ENCODE data around the gene RARS2.

DNA sequence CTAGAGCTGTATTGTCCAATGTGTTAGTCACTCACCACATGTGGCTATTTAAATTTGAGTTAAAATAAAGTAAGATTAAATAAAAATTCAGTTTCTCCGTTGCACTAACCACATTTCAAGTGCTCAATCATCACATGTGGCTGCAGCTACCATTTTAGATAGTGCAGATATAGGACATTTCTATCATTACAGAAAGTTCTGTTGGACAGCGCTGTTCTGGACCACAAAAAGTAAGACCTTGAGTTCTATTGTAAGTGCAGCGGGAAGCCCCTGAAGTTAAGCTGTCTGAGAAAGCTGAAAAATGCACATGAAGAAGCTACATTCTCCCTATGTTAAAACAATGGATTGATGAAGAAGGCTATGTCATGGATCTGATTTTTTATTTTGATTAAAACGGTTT lies 1.2 kb upstream of the RARS2 start:
- TF ChIP-seq, protein P1, sequence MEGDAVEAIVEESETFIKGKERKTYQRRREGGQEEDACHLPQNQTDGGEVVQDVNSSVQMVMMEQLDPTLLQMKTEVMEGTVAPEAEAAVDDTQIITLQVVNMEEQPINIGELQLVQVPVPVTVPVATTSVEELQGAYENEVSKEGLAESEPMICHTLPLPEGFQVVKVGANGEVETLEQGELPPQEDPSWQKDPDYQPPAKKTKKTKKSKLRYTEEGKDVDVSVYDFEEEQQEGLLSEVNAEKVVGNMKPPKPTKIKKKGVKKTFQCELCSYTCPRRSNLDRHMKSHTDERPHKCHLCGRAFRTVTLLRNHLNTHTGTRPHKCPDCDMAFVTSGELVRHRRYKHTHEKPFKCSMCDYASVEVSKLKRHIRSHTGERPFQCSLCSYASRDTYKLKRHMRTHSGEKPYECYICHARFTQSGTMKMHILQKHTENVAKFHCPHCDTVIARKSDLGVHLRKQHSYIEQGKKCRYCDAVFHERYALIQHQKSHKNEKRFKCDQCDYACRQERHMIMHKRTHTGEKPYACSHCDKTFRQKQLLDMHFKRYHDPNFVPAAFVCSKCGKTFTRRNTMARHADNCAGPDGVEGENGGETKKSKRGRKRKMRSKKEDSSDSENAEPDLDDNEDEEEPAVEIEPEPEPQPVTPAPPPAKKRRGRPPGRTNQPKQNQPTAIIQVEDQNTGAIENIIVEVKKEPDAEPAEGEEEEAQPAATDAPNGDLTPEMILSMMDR (IDR thresholded peaks at IDR 0.05), result no peak
- no peak for TF ChIP-seq POLR2A (IDR thresholded peaks at IDR 0.05)

All from thyroid gland (tissue), 4 donors.